T-helper 2 cell treated with Interferon-gamma antibody and Interleukin-4, amounts not matched to agents 5 μg/mL and 100 μg/mL, for 36 hours (primary cell): Measurements from ENCODE around the gene SLC7A11.

Source experiments
- DNase-seq: peaks from one replicate; pipeline ENCODE4 v3.0.0; 2021; ENCODE audit warnings: low spot score
- H3K27ac Mint-ChIP-seq: one replicate; pipeline ENCODE4 v1.8.0; 2021; ENCODE audit warnings: mild to moderate bottlenecking, mixed read lengths
- H3K27me3 Mint-ChIP-seq: one replicate; pipeline ENCODE4 v1.8.0; 2021; ENCODE audit warnings: low read depth, mixed read lengths
- H3K36me3 Mint-ChIP-seq: one replicate; pipeline ENCODE4 v1.8.0; 2021; ENCODE audit warnings: low read depth, mixed read lengths
- H3K4me1 Mint-ChIP-seq: one replicate; pipeline ENCODE4 v1.8.0; 2021; ENCODE audit warnings: low read depth, mixed read lengths
- H3K4me3 Mint-ChIP-seq: one replicate; pipeline ENCODE4 v1.8.0; 2022; ENCODE audit warnings: mild to moderate bottlenecking, moderate library complexity, mixed read lengths
- H3K9me3 Mint-ChIP-seq: one replicate; pipeline ENCODE4 v1.8.0; 2021; ENCODE audit warnings: mixed read lengths

The SLC7A11 gene

DNA sequence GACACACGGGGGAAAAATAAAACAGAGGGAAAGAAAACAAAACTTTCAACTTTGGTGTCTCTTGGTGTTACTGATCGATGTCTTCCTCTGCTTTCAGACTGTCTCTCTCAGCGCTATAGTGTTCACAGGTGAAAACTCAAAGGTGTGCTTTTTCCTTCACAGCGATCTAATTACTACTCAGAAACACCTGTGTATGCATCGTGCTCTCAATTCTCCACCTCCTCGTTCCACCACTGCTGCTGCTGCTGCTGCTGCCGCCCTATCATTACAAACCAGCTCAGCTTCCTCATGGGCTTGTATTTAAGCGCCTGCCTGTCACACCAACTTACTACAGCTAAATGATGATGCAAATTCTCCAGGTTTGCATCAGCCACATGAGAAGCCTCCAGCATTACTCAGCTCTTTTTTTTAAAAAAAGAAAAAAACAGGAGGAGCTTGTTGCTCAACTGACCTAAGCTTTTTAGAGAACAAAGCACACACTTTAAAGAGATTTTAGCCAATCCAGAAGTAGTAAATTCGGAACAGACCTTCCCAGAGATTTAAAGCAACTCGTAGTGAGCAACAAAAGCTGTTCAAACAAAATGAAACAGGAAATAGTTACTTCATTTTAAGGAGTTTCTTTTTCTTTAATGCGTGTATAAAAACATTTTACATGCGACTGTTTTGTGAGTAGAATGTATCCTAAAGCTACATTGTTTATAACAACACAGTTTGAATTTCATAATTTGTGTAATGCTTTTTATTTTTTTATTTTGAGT lies at the start of gene SLC7A11:
Gene SLC7A11, minus strand, starts transcription at position 274 of the 758 bp plus-strand sequence. CDS start 280 bp downstream, outside the sequence.
- Mint-ChIP-seq H3K27me3 (no peaks in the 10 kb centered on the region), H3K9me3 (no peaks in the 10 kb centered on the region), H3K4me1 (peaks cover 37% of the 10 kb centered on the region), H3K4me3 (peak within 1 kb of the TSS; percentile 93), H3K36me3 (peaks cover 1% of the 10 kb centered on the region), H3K27ac (peak within 1 kb of the TSS; percentile 96)
- DNase-seq: peak; percentile 70

DNA sequence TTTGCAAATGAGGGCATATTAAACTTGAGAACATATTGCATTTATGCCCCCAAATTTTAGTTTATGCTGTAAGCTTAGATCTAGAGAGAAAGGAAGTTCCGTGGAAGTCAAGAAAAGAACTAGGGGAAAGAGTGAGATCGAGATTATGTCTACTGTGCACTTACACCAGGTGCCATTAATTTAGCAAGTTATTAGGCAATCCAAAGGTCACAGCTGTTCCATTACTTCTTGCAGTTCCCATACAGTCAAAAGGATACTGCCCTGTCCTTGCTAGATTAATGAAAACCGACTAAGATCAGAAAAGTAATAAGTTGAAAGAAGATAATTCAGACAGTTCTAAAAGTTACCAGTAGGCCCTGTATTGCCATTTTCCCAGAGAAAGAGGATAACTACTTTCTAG lies 49.3 kb upstream of the SLC7A11 start:
- no peaks in the 10 kb centered on the region for H3K27me3 Mint-ChIP-seq
- no peak for DNase-seq
- H3K9me3 Mint-ChIP-seq: no peaks in the 10 kb centered on the region
- no peaks in the 10 kb centered on the region for H3K4me1 Mint-ChIP-seq
- no peak overlapping the region for H3K4me3 Mint-ChIP-seq
- no peaks in the 10 kb centered on the region for H3K36me3 Mint-ChIP-seq
- no peak overlapping the region for H3K27ac Mint-ChIP-seq

- H3K9me3 Mint-ChIP-seq: no peaks in the 10 kb centered on the region
- H3K4me3 Mint-ChIP-seq: no peak overlapping the region
- DNase-seq: no peak
- no peak overlapping the region for H3K27ac Mint-ChIP-seq
- no peaks in the 10 kb centered on the region for H3K4me1 Mint-ChIP-seq
- no peaks in the 10 kb centered on the region for H3K27me3 Mint-ChIP-seq
- no peaks in the 10 kb centered on the region for H3K36me3 Mint-ChIP-seq
Observed at GRCh38 chr4:138290805-138291204, 48.7 kb upstream of the SLC7A11 start.

GRCh38 chr4:138279286-138279685 lies 37.1 kb upstream of the SLC7A11 start:
- Mint-ChIP-seq H3K36me3 (no peaks in the 10 kb centered on the region), H3K27me3 (peaks cover 3% of the 10 kb centered on the region), H3K4me3 (no peak overlapping the region), H3K9me3 (no peaks in the 10 kb centered on the region), H3K4me1 (no peaks in the 10 kb centered on the region), H3K27ac (no peak overlapping the region)
- DNase-seq: no peak

DNA sequence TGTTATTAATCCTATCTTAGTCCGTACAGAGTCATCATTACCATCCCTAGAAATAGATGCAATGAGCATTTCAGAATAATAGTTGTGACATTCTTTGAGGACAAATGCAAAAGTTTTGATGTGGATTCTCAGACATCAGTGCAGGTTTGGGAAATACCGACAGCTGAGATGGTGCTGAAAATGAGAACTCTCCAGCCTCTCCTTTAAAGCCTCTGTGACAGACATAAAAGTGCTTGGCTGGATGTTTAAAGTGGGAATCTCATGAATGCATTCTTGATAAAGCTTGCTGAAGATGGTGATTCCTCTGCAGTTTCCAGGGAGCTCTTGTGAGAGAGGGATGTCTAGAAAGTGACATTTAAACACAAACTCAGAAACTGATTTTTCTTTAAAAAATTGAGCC lies 35.0 kb upstream of the SLC7A11 start:
- H3K4me1 Mint-ChIP-seq: no peaks in the 10 kb centered on the region
- H3K4me3 Mint-ChIP-seq: no peak overlapping the region
- H3K27me3 Mint-ChIP-seq: peaks cover 6% of the 10 kb centered on the region
- no peaks in the 10 kb centered on the region for H3K36me3 Mint-ChIP-seq
- no peaks in the 10 kb centered on the region for H3K9me3 Mint-ChIP-seq
- H3K27ac Mint-ChIP-seq: no peak overlapping the region
- no peak for DNase-seq

DNA sequence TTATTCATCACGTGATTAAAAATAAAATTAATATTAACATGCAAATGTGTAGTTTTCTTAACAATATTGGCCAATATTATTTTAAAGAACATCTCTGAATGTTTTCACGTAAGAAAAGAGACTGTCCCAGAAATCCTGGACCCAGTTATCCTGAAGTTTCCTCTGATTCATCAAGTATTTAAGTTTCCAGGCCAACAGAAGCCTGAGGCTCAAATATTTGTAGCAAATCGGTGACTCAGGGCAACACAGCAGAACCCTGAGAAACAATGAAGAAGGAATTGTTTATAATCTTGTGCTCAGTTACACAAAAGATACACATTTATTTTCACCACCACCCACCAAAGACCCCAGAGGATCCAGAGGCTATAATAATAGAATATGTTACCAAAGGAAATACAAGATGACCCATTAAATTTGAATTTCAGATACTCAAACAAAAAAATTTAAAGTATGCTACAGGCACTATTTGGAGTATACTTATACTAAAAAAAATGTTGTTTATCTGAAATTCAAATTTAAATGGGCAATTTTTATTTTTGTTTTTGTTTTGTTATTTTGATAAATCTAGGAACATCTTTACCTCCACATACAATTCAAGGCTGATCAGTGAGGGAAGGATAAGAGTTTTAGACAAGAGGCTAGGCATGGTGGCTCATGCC lies 33.9 kb upstream of the SLC7A11 start:
- Mint-ChIP-seq H3K9me3 (no peaks in the 10 kb centered on the region), H3K27me3 (peaks cover 10% of the 10 kb centered on the region)
- DNase-seq: no peak

DNA sequence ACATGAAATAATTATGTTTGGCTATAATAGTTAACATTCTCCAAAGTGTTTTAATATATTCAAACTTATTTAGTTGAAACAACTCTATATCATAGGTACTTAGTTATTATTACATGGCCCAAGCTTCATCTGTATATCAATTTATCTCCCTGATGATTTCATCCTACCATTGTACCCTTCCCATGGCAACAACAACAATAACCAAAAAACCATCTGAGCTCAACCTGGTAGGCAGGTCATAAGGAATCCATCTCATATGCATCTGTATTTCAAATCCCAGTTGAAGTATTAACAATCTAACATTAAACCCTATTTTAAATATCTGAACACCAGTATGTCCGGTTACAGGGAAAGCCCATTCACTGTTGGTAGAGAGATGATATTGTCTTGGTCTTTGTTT lies 33.1 kb upstream of the SLC7A11 start:
- no peak for DNase-seq
- H3K9me3 Mint-ChIP-seq: no peaks in the 10 kb centered on the region
- no peak overlapping the region for H3K27ac Mint-ChIP-seq
- H3K36me3 Mint-ChIP-seq: no peaks in the 10 kb centered on the region
- no peak overlapping the region for H3K4me3 Mint-ChIP-seq
- peaks cover 13% of the 10 kb centered on the region for H3K27me3 Mint-ChIP-seq
- no peaks in the 10 kb centered on the region for H3K4me1 Mint-ChIP-seq

More for the DNA sequence above, 33.9 kb upstream of the SLC7A11 start:
- Mint-ChIP-seq H3K27ac (no peak overlapping the region), H3K4me1 (no peaks in the 10 kb centered on the region), H3K4me3 (no peak overlapping the region), H3K36me3 (no peaks in the 10 kb centered on the region)

DNA sequence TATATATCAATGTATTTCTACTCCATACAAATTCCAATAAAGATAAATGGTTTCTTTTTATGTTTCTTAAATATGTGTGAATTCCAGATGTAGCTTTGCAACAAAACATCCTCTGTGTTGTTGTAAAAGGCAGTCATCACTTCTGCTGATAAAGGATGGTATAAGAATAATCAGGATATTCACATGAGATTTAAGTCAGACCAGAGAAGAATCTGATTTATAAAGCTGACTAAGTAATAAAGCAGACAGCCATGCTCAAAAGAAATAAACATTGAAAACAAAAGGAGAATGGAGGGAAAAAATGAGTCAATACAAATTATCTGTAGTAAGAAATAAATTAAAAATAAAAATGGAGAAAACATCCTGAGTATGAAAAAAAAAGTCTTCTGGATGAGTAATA lies 27.0 kb upstream of the SLC7A11 start:
- H3K9me3 Mint-ChIP-seq: no peaks in the 10 kb centered on the region
- no peak for DNase-seq
- no peak overlapping the region for H3K27ac Mint-ChIP-seq
- H3K27me3 Mint-ChIP-seq: peaks cover 19% of the 10 kb centered on the region
- H3K4me3 Mint-ChIP-seq: no peak overlapping the region
- H3K4me1 Mint-ChIP-seq: no peaks in the 10 kb centered on the region
- H3K36me3 Mint-ChIP-seq: no peaks in the 10 kb centered on the region

DNA sequence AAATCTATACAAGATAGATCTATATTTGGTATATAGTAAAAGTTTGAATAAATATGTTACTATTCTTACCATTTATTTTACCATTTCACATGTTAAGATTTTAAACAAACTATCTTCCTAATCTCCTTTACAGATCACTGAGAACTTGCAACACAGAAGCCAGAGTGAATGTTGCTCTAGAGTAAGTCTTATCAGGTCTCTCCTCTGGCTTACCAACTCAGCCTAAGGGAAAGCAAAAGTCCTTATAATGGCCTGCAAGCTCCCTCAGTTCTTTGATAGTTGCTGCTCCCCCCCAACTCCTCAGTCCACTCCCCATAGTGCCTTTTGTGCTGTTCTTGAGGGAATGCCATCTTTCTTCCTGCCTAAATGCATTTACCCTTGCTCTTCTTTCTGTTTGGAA lies 25.7 kb upstream of the SLC7A11 start:
- Mint-ChIP-seq H3K36me3 (no peaks in the 10 kb centered on the region), H3K9me3 (no peaks in the 10 kb centered on the region), H3K27ac (no peak overlapping the region), H3K27me3 (peaks cover 23% of the 10 kb centered on the region), H3K4me3 (no peak overlapping the region), H3K4me1 (no peaks in the 10 kb centered on the region)
- DNase-seq: no peak

- H3K4me1 Mint-ChIP-seq: no peaks in the 10 kb centered on the region
- no peaks in the 10 kb centered on the region for H3K36me3 Mint-ChIP-seq
- peaks cover 24% of the 10 kb centered on the region for H3K27me3 Mint-ChIP-seq
- DNase-seq: no peak
- no peak overlapping the region for H3K4me3 Mint-ChIP-seq
- no peaks in the 10 kb centered on the region for H3K9me3 Mint-ChIP-seq
- H3K27ac Mint-ChIP-seq: no peak overlapping the region
Observed at GRCh38 chr4:138266948-138267347, 24.8 kb upstream of the SLC7A11 start.

GRCh38 chr4:138263247-138263816 lies 21.2 kb upstream of the SLC7A11 start:
- H3K9me3 Mint-ChIP-seq: no peaks in the 10 kb centered on the region
- no peak for DNase-seq
- H3K27me3 Mint-ChIP-seq: peaks cover 32% of the 10 kb centered on the region
- H3K4me1 Mint-ChIP-seq: peaks cover 3% of the 10 kb centered on the region
- H3K4me3 Mint-ChIP-seq: no peak overlapping the region
- H3K36me3 Mint-ChIP-seq: no peaks in the 10 kb centered on the region
- no peak overlapping the region for H3K27ac Mint-ChIP-seq

DNA sequence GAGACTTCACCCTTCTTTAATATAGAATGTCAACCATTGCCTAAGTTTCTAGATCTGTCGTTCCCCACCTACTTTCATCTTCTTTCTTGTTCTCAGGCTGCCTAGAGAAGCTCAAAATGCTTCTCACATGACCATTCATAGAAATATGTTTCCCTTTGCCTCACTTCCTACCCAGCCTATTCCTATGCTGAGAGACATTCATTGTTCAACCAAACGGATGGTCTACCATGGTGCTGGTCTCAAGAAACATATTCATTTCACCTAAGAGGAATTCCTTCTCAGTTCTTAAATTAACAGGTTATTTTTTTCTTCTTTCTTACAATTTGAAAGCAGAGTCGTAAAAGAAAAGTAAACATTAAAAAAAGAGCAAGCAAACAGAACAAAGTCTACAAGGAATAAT lies 20.3 kb upstream of the SLC7A11 start:
- no peak overlapping the region for H3K27ac Mint-ChIP-seq
- H3K9me3 Mint-ChIP-seq: no peaks in the 10 kb centered on the region
- no peak for DNase-seq
- H3K27me3 Mint-ChIP-seq: peaks cover 29% of the 10 kb centered on the region
- peaks cover 3% of the 10 kb centered on the region for H3K4me1 Mint-ChIP-seq
- H3K4me3 Mint-ChIP-seq: no peak overlapping the region
- H3K36me3 Mint-ChIP-seq: no peaks in the 10 kb centered on the region

DNA sequence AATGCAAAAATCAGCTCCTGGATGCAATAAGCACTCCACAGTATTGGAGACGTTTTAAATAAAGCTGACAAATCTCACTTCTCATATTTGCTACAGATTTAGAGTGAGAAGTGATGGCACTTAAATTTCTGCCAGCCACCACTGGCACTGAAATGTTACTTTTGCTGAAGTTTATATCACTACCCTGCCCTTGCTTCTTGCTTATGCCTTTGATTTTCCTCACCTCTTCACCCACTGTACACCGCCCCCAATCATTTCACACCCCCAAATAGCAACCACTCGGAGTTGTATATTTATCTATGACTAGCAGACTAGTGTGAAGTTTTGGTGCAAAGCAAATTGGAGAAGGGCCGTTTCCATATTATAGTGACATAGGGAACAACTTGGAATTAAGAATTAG lies 19.9 kb upstream of the SLC7A11 start:
- Mint-ChIP-seq H3K9me3 (no peaks in the 10 kb centered on the region), H3K27ac (no peak overlapping the region), H3K4me1 (peaks cover 3% of the 10 kb centered on the region), H3K4me3 (no peak overlapping the region), H3K27me3 (peaks cover 31% of the 10 kb centered on the region), H3K36me3 (no peaks in the 10 kb centered on the region)
- no peak for DNase-seq

DNA sequence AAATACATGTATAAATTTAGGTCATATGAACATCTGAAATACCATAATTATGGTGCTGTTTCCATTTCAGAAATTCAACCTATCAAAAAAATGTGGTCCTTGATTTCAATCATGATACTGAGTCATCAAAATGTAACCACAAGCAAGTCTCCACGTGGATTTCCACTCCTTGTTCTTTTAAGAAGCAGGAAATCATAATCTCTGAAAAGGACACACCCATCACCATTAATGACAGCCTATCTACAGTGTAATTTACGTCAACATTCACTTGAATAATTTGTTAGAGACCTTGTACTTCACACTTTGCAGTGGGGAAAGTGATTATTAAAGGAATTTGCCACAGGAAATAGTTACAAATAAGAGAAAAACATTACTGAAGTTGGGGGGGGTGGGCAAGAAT lies 17.7 kb upstream of the SLC7A11 start:
- no peak overlapping the region for H3K4me3 Mint-ChIP-seq
- no peak for DNase-seq
- H3K27me3 Mint-ChIP-seq: peaks cover 31% of the 10 kb centered on the region
- no peaks in the 10 kb centered on the region for H3K36me3 Mint-ChIP-seq
- no peak overlapping the region for H3K27ac Mint-ChIP-seq
- peaks cover 10% of the 10 kb centered on the region for H3K4me1 Mint-ChIP-seq
- H3K9me3 Mint-ChIP-seq: no peaks in the 10 kb centered on the region
